ENCODE measurements around the gene ERC2.

ERC2 gene

DNA sequence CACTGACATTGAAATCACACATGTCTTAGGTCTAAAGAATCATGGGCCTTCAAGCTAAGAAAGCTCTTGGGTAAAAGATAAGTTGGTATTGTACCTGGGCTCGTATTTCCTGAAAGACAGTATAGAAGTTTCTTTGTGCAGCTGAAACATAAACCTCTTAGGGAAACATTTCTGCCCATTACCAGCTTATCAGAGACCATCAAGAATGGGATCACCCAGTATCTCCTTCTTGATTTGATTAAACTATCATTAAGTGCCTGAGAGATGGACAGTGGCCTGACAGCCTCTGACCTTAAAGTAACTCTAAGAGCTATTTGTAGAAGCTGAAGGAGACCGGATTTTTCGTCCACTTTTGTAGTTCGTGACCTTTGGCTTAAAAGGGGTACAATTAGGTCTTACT is 265.3 kb downstream of the ERC2 start:
- H3K9me3 Mint-ChIP-seq, result no peaks in the 10 kb centered on the region
- peaks cover 3% of the 10 kb centered on the region for H3K27me3 Mint-ChIP-seq
- H3K36me3 Mint-ChIP-seq, result no peaks in the 10 kb centered on the region
- H3K27ac Mint-ChIP-seq, result no peak overlapping the region
- ATAC-seq (ENCODE audit: low read depth) (no peak), DNase-seq (ENCODE audit: low spot score in 2 of 2) (no peak)
- no peak overlapping the region for H3K4me3 Mint-ChIP-seq
- no peaks in the 10 kb centered on the region for H3K4me1 Mint-ChIP-seq

DNA sequence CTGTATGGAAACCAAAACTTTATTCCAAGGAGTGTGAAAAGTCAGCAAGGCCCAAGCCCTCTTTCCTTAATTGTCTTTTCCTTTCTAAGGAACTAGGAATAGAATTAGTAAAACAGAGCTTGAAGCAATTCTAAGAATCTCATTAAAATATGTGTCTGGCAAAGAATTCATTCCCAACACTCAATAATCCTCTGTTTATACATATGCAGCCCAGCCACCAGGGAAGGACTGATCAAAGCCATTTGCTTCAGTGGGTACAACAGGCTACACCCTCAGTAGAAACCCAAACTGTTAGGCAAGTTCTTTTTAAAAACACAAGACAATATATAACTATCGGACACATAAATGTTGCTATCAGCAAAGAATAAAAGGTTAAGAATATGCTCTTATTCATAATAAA is 266.9 kb downstream of the ERC2 start:
- DNase-seq (ENCODE audit: low spot score in 2 of 2) (no peak), ATAC-seq (ENCODE audit: low read depth) (no peak)
- Mint-ChIP-seq H3K4me3 (no peak overlapping the region), H3K4me1 (no peaks in the 10 kb centered on the region), H3K9me3 (no peaks in the 10 kb centered on the region), H3K27me3 (peaks cover 3% of the 10 kb centered on the region), H3K36me3 (no peaks in the 10 kb centered on the region), H3K27ac (no peak overlapping the region)

DNA sequence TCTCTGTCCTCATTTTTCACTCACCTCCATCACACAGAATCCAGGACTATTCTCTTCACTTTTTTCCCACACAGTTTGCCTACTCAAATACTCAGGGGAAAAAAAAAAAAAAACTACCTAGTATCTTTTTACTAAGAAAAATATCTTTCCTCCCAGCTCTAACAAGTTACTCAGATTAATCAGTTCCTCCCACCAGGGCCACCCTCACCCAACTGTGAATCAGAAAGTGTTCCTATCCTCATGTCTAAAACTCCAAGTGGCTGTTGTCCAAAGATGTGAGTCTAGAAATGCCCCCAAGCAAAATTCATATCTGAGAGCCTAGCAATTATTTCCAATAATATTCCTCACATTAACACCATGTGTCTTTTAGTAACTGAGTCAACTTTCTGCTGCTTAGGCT is 268.0 kb downstream of the ERC2 start:
- no peaks in the 10 kb centered on the region for H3K9me3 Mint-ChIP-seq
- H3K27me3 Mint-ChIP-seq, result peaks cover 3% of the 10 kb centered on the region
- no peaks in the 10 kb centered on the region for H3K4me1 Mint-ChIP-seq
- no peak overlapping the region for H3K27ac Mint-ChIP-seq
- H3K4me3 Mint-ChIP-seq, result no peak overlapping the region
- DNase-seq (ENCODE audit: low spot score in 2 of 2) (no peak), ATAC-seq (ENCODE audit: low read depth) (no peak)
- no peaks in the 10 kb centered on the region for H3K36me3 Mint-ChIP-seq

DNA sequence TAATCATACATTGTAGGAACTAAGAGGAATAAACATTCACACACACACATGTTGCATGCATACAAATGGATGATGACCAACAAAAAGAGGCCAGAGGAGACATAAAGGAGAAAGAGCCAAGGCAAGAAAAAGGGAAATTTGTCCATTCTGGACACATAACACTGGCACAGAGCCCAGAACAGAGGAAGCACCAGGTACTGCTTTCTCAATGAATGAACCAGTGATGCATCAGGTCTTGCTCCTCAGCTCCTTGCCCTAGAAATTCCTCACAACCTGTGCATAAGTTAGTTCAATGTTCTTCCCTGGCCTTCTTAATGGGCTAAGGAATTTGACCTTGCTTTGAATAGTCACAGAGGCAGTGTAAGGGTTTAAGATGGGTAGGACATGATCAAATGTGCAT is 270.3 kb downstream of the ERC2 start:
- no peak overlapping the region for H3K27ac Mint-ChIP-seq
- H3K4me1 Mint-ChIP-seq, result no peaks in the 10 kb centered on the region
- DNase-seq (ENCODE audit: low spot score in 2 of 2) (no peak), ATAC-seq (ENCODE audit: low read depth) (no peak)
- H3K9me3 Mint-ChIP-seq, result no peaks in the 10 kb centered on the region
- no peak overlapping the region for H3K4me3 Mint-ChIP-seq
- H3K36me3 Mint-ChIP-seq, result no peaks in the 10 kb centered on the region
- peaks cover 2% of the 10 kb centered on the region for H3K27me3 Mint-ChIP-seq

DNA sequence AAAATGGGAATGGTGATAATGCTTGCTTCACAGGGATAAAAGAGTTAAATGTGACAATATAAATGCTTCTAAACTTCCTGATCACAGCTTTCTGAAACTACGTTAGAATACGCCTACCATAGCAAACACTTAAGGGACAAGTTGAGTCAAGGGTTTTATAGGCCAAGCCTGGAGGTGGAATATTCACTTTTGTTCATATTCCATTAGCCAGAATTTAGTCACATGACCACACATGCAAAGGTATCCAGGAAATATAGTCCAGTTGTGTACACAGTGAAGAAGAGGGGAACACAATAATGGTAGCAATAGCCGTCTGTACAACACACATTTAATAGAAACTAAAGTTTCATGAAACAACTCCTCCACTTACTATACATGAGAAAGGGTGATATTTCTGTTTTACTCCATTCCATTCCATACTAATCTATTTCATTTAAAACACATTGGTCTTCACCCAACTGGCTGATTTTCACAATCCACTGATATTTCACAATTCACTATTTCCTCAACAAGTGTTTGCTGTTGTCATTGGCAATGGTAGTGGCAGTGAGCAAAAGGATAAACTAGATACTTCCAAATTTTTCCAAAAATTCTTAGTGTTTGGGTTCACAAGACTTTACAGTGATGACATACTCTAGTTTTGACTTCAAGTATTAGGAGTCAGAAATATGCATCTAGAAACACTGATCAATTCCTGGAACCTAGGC is 270.9 kb downstream of the ERC2 start:
- Mint-ChIP-seq H3K4me1 (no peaks in the 10 kb centered on the region), H3K27ac (no peak overlapping the region), H3K36me3 (no peaks in the 10 kb centered on the region), H3K9me3 (no peaks in the 10 kb centered on the region), H3K27me3 (peaks cover 2% of the 10 kb centered on the region), H3K4me3 (no peak overlapping the region)
- no peak for DNase-seq (ENCODE audit: low spot score in 2 of 2)
- ATAC-seq (ENCODE audit: low read depth), result no peak

DNA sequence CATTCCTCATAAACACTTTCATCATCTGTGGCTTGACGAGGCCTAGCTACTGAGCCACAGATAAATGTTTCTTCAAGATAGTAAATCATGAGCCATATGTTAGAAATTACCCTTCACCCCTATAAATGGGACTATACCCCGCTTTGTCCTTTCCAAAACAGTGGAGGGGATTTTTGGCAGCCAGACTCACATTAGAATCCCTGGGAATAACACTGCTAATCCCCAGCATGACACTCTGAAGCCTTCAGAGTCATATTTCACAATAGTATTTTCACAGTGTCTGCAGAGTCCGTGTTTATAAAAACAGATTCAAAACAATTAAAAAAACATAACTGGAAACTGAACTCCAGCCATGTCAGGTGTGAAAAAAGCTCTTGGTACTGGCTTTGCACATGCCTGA is 271.6 kb downstream of the ERC2 start:
- Mint-ChIP-seq H3K4me3 (no peak overlapping the region), H3K27ac (no peak overlapping the region), H3K36me3 (no peaks in the 10 kb centered on the region), H3K27me3 (peaks cover 2% of the 10 kb centered on the region), H3K9me3 (no peaks in the 10 kb centered on the region), H3K4me1 (no peaks in the 10 kb centered on the region)
- DNase-seq (ENCODE audit: low spot score in 2 of 2) (no peak), ATAC-seq (ENCODE audit: low read depth) (no peak)

DNA sequence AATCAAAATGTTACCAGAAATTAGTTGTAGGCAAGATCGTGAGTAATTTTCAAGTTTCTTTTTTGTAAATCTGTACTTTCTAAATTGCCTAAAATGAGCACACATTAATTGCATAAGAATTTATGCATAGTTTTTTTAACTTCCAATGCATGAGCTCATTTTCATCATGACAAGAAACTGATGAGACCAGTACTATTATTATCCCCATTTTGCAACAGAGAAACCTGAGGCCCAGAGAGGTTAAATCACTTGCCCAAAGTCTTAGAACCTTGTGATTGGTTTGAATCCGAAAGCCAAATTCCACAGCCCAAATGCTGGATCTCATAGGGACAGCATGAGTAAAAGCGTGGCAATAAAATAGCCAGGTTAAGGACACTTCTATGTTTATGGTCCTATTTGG is 274.7 kb downstream of the ERC2 start:
- Mint-ChIP-seq H3K4me3 (no peak overlapping the region), H3K9me3 (no peaks in the 10 kb centered on the region), H3K27ac (no peak overlapping the region), H3K4me1 (no peaks in the 10 kb centered on the region), H3K27me3 (peaks cover 3% of the 10 kb centered on the region), H3K36me3 (no peaks in the 10 kb centered on the region)
- DNase-seq (ENCODE audit: low spot score in 2 of 2) (no peak), ATAC-seq (ENCODE audit: low read depth) (no peak)

DNA sequence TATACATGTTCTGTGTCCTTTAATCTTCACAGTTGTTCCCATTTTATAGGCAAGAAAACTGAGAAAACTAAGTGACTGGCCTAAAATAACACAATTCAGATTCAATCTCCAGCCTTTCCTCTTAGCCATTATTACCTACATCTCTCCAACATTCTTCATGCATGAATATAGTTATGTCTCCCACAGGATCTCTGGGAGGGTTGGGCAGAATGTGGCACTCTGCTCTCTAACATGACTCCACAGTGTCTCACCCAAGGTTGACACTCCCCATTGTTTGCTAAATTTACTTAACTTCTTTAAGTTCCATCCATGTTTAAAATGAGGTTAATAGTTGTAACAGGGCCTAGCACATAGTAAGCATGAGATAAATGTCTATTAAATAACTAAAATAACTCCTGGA is 276.3 kb downstream of the ERC2 start:
- ATAC-seq (ENCODE audit: low read depth) (no peak), DNase-seq (ENCODE audit: low spot score in 2 of 2) (no peak)
- Mint-ChIP-seq H3K4me1 (no peaks in the 10 kb centered on the region), H3K9me3 (no peaks in the 10 kb centered on the region), H3K36me3 (no peaks in the 10 kb centered on the region), H3K4me3 (no peak overlapping the region), H3K27ac (no peak overlapping the region), H3K27me3 (peaks cover 3% of the 10 kb centered on the region)

DNA sequence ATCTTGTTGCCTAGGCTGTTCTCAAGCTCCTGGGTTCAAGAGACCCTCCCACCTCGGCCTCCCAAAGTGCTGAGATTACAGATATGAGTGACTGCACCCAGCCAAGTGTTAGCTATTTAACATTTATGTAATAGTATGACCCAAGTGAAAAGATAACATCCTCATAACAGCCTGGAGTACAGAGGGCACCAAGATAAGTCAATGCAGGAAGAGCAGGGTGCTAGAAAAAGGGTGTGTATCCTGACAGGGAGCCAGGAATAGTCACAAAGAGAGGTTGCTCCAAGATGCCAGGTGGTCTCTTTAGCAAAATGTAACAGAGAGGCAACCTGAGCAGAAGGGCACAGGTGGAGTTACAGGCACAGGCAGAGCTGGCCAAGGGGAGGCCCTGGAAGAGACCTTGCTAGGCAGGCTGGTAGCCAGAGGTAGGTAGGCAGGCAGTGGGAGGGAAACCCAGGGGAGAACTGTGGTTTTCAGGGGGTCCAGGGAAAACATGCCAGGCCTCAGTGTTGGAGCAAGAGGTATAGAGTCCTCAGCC is 277.4 kb downstream of the ERC2 start:
- no peak overlapping the region for H3K4me3 Mint-ChIP-seq
- DNase-seq (ENCODE audit: low spot score in 2 of 2) (no peak), ATAC-seq (ENCODE audit: low read depth) (no peak)
- peaks cover 4% of the 10 kb centered on the region for H3K27me3 Mint-ChIP-seq
- no peaks in the 10 kb centered on the region for H3K36me3 Mint-ChIP-seq
- no peak overlapping the region for H3K27ac Mint-ChIP-seq
- H3K4me1 Mint-ChIP-seq, result no peaks in the 10 kb centered on the region
- no peaks in the 10 kb centered on the region for H3K9me3 Mint-ChIP-seq

DNA sequence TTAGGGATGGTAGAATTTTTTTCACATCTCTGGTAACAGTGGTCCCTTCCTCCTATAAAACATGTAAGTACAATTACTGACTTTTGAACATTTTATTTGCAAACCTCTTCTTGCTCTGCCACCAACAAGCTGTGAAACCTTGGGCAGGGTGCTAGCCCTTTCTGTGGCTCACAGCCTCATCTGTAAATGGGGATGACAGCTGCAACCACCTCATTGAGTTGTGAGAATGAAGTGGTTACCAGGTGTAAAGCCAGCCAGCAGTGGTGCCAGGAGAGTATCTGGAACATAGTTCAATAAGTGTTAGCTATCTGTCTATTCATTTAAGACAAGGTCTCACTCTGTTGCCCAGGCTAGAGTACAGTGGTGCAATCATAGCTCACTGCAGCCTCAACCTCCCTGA is 278.1 kb downstream of the ERC2 start:
- peaks cover 4% of the 10 kb centered on the region for H3K27me3 Mint-ChIP-seq
- ATAC-seq (ENCODE audit: low read depth) (no peak), DNase-seq (ENCODE audit: low spot score in 2 of 2) (no peak)
- no peak overlapping the region for H3K4me3 Mint-ChIP-seq
- no peak overlapping the region for H3K27ac Mint-ChIP-seq
- no peaks in the 10 kb centered on the region for H3K36me3 Mint-ChIP-seq
- H3K9me3 Mint-ChIP-seq, result no peaks in the 10 kb centered on the region
- no peaks in the 10 kb centered on the region for H3K4me1 Mint-ChIP-seq

DNA sequence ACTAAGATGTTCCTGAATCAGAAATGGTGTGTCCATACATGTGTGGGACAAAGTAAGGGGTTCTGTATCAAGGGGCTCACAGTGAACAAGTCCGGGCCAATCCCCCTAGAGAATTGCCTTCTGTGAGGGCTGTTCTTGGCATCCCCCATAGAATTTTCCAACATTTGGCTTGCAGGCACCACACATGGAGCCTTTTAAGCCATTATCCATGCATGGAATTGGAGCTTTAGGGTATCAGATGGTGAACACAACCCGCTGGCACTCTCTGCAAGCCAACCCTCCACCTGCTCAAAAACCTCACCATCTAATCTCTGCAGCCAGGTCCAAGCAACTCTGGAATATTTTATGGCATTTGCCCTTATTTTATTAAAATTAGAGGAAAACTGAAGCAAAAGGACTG is 278.7 kb downstream of the ERC2 start:
- H3K36me3 Mint-ChIP-seq, result no peaks in the 10 kb centered on the region
- DNase-seq (ENCODE audit: low spot score in 2 of 2) (no peak), ATAC-seq (ENCODE audit: low read depth) (no peak)
- no peak overlapping the region for H3K27ac Mint-ChIP-seq
- no peaks in the 10 kb centered on the region for H3K4me1 Mint-ChIP-seq
- H3K27me3 Mint-ChIP-seq, result peaks cover 4% of the 10 kb centered on the region
- no peak overlapping the region for H3K4me3 Mint-ChIP-seq
- no peaks in the 10 kb centered on the region for H3K9me3 Mint-ChIP-seq

DNA sequence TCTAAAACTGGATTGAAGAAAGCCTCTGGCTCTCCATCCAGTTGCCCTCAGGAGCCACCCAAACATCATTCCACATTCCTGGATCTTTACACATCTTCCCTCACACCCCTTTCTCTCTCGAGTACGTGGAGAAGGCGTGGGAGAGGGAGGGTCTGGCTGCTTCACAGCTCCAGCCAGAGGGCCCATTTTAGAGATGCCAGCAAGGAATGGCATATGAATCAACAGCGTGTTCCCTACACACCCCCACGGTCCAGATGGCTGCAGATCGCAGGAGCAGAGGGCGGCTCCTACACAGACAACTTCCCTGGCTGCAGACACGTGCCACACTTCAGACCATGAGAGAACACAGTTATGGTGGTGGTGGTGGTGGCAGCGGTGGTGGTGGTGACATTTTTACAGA is 280.1 kb downstream of the ERC2 start:
- Mint-ChIP-seq H3K27me3 (peaks cover 4% of the 10 kb centered on the region), H3K9me3 (no peaks in the 10 kb centered on the region), H3K4me3 (no peak overlapping the region), H3K4me1 (no peaks in the 10 kb centered on the region), H3K36me3 (no peaks in the 10 kb centered on the region), H3K27ac (no peak overlapping the region)
- DNase-seq (ENCODE audit: low spot score in 2 of 2), result no peak
- ATAC-seq (ENCODE audit: low read depth), result no peak

DNA sequence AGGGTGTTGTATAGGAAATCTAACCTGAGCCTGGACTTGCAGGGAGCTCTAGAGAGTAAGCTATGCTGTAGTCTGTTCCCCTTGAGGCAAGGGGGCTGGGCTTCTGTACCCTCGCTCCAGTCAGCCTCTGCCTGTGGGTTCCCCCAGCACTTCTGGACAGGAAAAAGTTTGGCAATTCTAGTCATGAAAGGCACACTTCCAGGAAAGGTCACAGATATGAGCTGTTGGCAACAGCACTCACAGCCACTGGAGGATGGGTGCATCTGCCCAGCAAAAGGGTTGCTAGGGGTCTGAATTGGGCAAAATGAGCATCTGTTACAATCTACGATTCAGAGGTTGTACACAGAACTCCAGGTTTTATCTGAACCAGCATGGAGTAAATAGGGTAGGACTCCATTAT is 281.2 kb downstream of the ERC2 start:
- H3K4me3 Mint-ChIP-seq, result no peak overlapping the region
- no peak for DNase-seq (ENCODE audit: low spot score in 2 of 2)
- no peaks in the 10 kb centered on the region for H3K4me1 Mint-ChIP-seq
- H3K27me3 Mint-ChIP-seq, result peaks cover 4% of the 10 kb centered on the region
- ATAC-seq (ENCODE audit: low read depth), result no peak
- no peak overlapping the region for H3K27ac Mint-ChIP-seq
- H3K36me3 Mint-ChIP-seq, result no peaks in the 10 kb centered on the region
- H3K9me3 Mint-ChIP-seq, result peaks cover 1% of the 10 kb centered on the region

DNA sequence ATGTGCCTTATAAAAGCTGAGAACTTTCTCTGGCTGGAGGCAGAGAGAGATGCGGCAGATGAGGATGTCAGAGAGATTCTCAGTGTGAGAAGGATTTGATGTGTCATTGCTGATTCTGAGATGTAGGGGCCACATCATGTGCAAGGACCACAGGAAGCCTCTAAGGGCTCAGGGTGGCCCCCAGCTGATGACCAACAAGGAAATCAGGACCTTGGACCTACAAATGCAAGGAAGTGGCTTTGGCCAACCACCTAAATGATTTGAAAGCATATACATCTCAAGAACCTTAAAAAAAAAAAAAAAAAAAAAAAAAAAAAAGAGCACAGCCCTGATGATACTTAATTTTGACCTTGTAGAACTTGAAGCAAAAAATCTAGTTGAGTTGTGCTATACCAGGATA is 282.4 kb downstream of the ERC2 start:
- H3K4me1 Mint-ChIP-seq, result no peaks in the 10 kb centered on the region
- peaks cover 3% of the 10 kb centered on the region for H3K27me3 Mint-ChIP-seq
- ATAC-seq (ENCODE audit: low read depth), result no peak
- H3K27ac Mint-ChIP-seq, result no peak overlapping the region
- no peak overlapping the region for H3K4me3 Mint-ChIP-seq
- no peak for DNase-seq (ENCODE audit: low spot score in 2 of 2)
- peaks cover 3% of the 10 kb centered on the region for H3K9me3 Mint-ChIP-seq
- H3K36me3 Mint-ChIP-seq, result no peaks in the 10 kb centered on the region

DNA sequence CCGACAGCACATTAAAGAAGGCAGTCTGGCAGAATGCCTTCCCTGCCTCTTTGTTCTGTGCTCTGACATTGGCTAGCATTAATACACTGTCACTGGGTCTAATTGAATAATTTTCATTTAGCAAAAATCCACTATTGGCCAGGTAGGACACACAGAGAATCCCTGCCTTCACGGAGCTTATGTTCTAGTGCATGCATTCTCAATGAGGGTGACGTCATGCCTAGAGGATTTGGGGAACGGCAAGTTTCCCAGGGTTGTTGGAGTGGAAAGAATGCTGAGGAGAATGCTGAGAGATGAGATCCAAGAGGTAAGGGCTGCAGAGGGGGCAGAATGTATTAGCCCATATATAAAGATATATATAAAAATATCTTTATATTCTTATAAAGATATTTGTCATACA is 284.7 kb downstream of the ERC2 start:
- Mint-ChIP-seq H3K36me3 (no peaks in the 10 kb centered on the region), H3K4me3 (no peak overlapping the region), H3K27me3 (peaks cover 1% of the 10 kb centered on the region), H3K27ac (no peak overlapping the region), H3K9me3 (peaks cover 4% of the 10 kb centered on the region), H3K4me1 (no peaks in the 10 kb centered on the region)
- ATAC-seq (ENCODE audit: low read depth) (no peak), DNase-seq (ENCODE audit: low spot score in 2 of 2) (no peak)
